Natural killer cell (primary cell): ENCODE data around the gene ACR. TPM values are rescaled to one million over a fixed set of nuclear protein-coding genes. Genes with fewer than 3 reads are reported as not detected.

ENCODE experiments used
- ATAC-seq, 3 donors: fragments of 150-1000 bp in 2 of 3; fragments of 200-7000 bp in 1 of 3; cut with Tn5 transposase; 1 replicate in 1 of 3; 2 replicates in 2 of 3; pipeline ENCODE4 v1.10.0; 2021; ENCODE audit warnings: mild to moderate bottlenecking in 2 of 3, moderate library complexity in 2 of 3
- DNase-seq, 2 donors: peaks; one replicate each; pipeline versions ENCODE4 v3.0.0 to v3.0.0-alpha.2; 2013 to 2021; ENCODE audit warnings: mixed read lengths in 1 of 2
- H3K27ac ChIP-seq: one replicate; pipeline ENCODE4 v1.5.1; 2013; ENCODE audit warnings: mild to moderate bottlenecking, low read length
- H3K27me3 ChIP-seq: one replicate; pipeline ENCODE4 v1.6.1; 2013; ENCODE audit warnings: low read length; ENCODE audit not compliant: control insufficient read depth, insufficient read depth
- H3K36me3 ChIP-seq: one replicate; pipeline ENCODE4 v1.6.1; 2013; ENCODE audit warnings: low read length; ENCODE audit not compliant: control insufficient read depth, insufficient read depth
- H3K4me1 ChIP-seq: one replicate; pipeline ENCODE4 v1.6.1; 2013; ENCODE audit warnings: low read length; ENCODE audit not compliant: control insufficient read depth, insufficient read depth
- H3K4me3 ChIP-seq: one replicate; pipeline ENCODE4 v1.5.1; 2013; ENCODE audit warnings: low read length
- H3K9me3 ChIP-seq: one replicate; pipeline ENCODE4 v1.6.1; 2013; ENCODE audit warnings: low read length; ENCODE audit not compliant: control insufficient read depth, insufficient read depth
- H3K27ac Mint-ChIP-seq, 2 donors: one replicate each; pipeline ENCODE4 v1.8.0; 2022; ENCODE audit warnings: mild to moderate bottlenecking in 2 of 2, mixed read lengths in 2 of 2, moderate library complexity in 1 of 2
- H3K27me3 Mint-ChIP-seq, 2 donors: one replicate each; pipeline ENCODE4 v1.8.0; 2022; ENCODE audit warnings: low read depth in 2 of 2, mixed read lengths in 2 of 2
- H3K36me3 Mint-ChIP-seq: one replicate; pipeline ENCODE4 v1.8.0; 2022; ENCODE audit warnings: mixed read lengths
- H3K4me1 Mint-ChIP-seq, 2 donors: one replicate each; pipeline ENCODE4 v1.8.0; 2022; ENCODE audit warnings: mixed read lengths in 2 of 2
- H3K4me3 Mint-ChIP-seq: one replicate; pipeline ENCODE4 v1.8.0; 2022; ENCODE audit warnings: mild to moderate bottlenecking, moderate library complexity, mixed read lengths
- H3K9me3 Mint-ChIP-seq, 2 donors: one replicate each; pipeline ENCODE4 v1.8.0; 2022; ENCODE audit warnings: mixed read lengths in 2 of 2
- CTCF ChIP-seq: fragments of 200-600 bp; IDR thresholded peaks from one replicate; pipeline ENCODE4 v1.8.0; 2022; ENCODE audit warnings: antibody characterized with exemption
- WGBS: methylation state at CpG from one replicate; pipeline ENCODE4 v1.1.7; 2013; ENCODE audit warnings: missing lambda C conversion rate; ENCODE audit not compliant: insufficient coverage; 5-methylcytosine and 5-hydroxymethylcytosine counted together
- intact Hi-C: fragments of 100-400 bp; cut with micrococcal nuclease; formaldehyde crosslinking; loops from one replicate; pipeline ENCODE4 v1.14.2; 2022
- total RNA-seq, 4 donors: library from RNA; stranded (reverse); fragments of 120-200 nt in 1 of 4; gene quantifications; one replicate each; pipeline versions ENCODE4 v1.2.3 to v1.2.4, GENCODE V29; 2013 to 2022

The ACR gene
- total RNA-seq, 3 donors from 2014 or later (not counting 1 experiment from before 2014, with no cell fraction given), result not detected

GRCh38 chr22:50710221-50710620, 27.8 kb upstream of the ACR start:
- no peaks in the 10 kb centered on the region for H3K27me3 ChIP-seq
- no peaks in the 10 kb centered on the region for H3K9me3 Mint-ChIP-seq
- H3K36me3 Mint-ChIP-seq, result no peaks in the 10 kb centered on the region
- H3K27ac Mint-ChIP-seq, result no peak overlapping the region
- no peak for TF ChIP-seq CTCF
- no peaks in the 10 kb centered on the region for H3K4me1 Mint-ChIP-seq
- H3K27ac ChIP-seq, result no peak overlapping the region
- H3K9me3 ChIP-seq, result no peaks in the 10 kb centered on the region
- DNase-seq (no peak), ATAC-seq (no peak)
- H3K4me1 ChIP-seq, result no peaks in the 10 kb centered on the region
- no peak overlapping the region for H3K4me3 ChIP-seq
- H3K27me3 Mint-ChIP-seq, result no peaks in the 10 kb centered on the region
- H3K36me3 ChIP-seq, result no peaks in the 10 kb centered on the region
- H3K4me3 Mint-ChIP-seq, result no peak overlapping the region
- 88% methylated on average over 6 of the region's 6 CpGs for WGBS
- intact Hi-C loops, result no loop called here

- ATAC-seq (no peak), DNase-seq (no peak)
- Histone ChIP-seq H3K4me3 (no peak overlapping the region), H3K4me1 (no peaks in the 10 kb centered on the region), H3K36me3 (no peaks in the 10 kb centered on the region), H3K27me3 (no peaks in the 10 kb centered on the region), H3K27ac (no peak overlapping the region), H3K9me3 (no peaks in the 10 kb centered on the region)
- TF ChIP-seq CTCF, result no peak
- Mint-ChIP-seq H3K9me3 (no peaks in the 10 kb centered on the region), H3K4me1 (no peaks in the 10 kb centered on the region), H3K27me3 (no peaks in the 10 kb centered on the region), H3K36me3 (no peaks in the 10 kb centered on the region), H3K27ac (no peak overlapping the region), H3K4me3 (no peak overlapping the region)
- intact Hi-C loops, result no loop called here
- 98% methylated on average over 38 of the region's 38 CpGs for WGBS
Observed at GRCh38 chr22:50710886-50711285, 27.1 kb upstream of the ACR start.

- intact Hi-C loops, result no loop called here
- H3K27ac Mint-ChIP-seq, result no peak overlapping the region
- Histone ChIP-seq H3K9me3 (no peaks in the 10 kb centered on the region), H3K4me1 (no peaks in the 10 kb centered on the region), H3K36me3 (no peaks in the 10 kb centered on the region), H3K27ac (no peak overlapping the region), H3K4me3 (no peak overlapping the region), H3K27me3 (no peaks in the 10 kb centered on the region)
- H3K4me1 Mint-ChIP-seq, result no peaks in the 10 kb centered on the region
- no peak for TF ChIP-seq CTCF
- DNase-seq, result no peak
- no peak overlapping the region for H3K4me3 Mint-ChIP-seq
- no peak for ATAC-seq
- no peaks in the 10 kb centered on the region for H3K36me3 Mint-ChIP-seq
- 92% methylated on average over 16 of the region's 16 CpGs for WGBS
- no peaks in the 10 kb centered on the region for H3K27me3 Mint-ChIP-seq
- H3K9me3 Mint-ChIP-seq, result no peaks in the 10 kb centered on the region
Observed at GRCh38 chr22:50711446-50712340, 26.3 kb upstream of the ACR start.
